ENCODE data around the gene JCAD.

JCAD gene

GRCh38 chr10:30051220-30051619 is 8.2 kb downstream of the JCAD start:
- no peak for TF ChIP-seq CTCF (IDR thresholded peaks at IDR 0.05; ENCODE audit: low read depth, low read length)
- no peak for DNase-seq (ENCODE audit: extremely low read depth, low read depth)

DNA sequence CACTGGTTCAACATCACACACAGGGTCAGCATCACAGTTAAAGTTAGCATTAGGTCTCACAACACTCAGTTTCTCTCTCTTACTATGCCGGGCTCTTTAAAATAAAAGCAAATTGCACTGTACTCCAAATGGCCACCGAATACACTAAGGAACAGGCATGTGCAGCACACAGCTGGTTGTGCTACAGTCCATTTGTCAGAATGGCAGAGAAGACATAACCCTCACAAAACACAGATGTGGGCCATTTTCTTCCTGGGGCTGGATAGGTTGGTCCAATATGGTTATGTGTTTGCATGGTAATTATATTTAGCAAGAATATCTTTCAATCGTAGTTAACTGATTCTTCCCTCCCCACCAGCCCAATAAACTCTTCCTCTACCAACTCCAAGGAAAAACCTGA is 9.0 kb downstream of the JCAD start:
- no peak for DNase-seq (ENCODE audit: extremely low read depth, low read depth)
- no peak for TF ChIP-seq CTCF (IDR thresholded peaks at IDR 0.05; ENCODE audit: low read depth, low read length)

GRCh38 chr10:30048768-30049517 is 10.4 kb downstream of the JCAD start:
- TF ChIP-seq CTCF (IDR thresholded peaks at IDR 0.05; ENCODE audit: low read depth, low read length): no peak
- DNase-seq (ENCODE audit: extremely low read depth, low read depth): no peak

GRCh38 chr10:30047924-30048531 is 11.4 kb downstream of the JCAD start:
- no peak for TF ChIP-seq CTCF (IDR thresholded peaks at IDR 0.05; ENCODE audit: low read depth, low read length)
- DNase-seq (ENCODE audit: extremely low read depth, low read depth): no peak

DNA sequence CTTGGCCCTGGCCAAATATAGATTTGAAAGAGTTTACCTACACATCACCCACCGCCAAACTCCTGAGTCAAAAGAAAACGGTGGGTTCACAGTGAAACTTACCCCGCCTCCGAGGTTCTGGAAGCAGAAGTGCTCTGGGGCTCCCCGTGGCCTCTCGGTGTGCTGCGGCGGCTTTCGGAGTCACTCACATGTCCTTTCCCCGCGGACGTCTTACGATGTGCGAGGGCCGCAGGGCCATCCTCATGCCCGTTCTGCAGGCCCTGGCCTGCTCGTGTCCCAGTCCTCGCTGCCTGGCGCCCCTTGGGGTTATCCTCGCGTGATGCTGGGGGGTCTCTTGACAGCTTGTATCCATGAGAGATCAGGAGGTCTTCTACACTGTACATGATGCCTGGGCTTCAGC is 12.0 kb downstream of the JCAD start:
- TF ChIP-seq CTCF (IDR thresholded peaks at IDR 0.05; ENCODE audit: low read depth, low read length): no peak
- DNase-seq (ENCODE audit: extremely low read depth, low read depth): no peak

- no peak for DNase-seq (ENCODE audit: extremely low read depth, low read depth)
- TF ChIP-seq CTCF (IDR thresholded peaks at IDR 0.05; ENCODE audit: low read depth, low read length): no peak
Observed at GRCh38 chr10:30046476-30046875, 12.9 kb downstream of the JCAD start.

DNA sequence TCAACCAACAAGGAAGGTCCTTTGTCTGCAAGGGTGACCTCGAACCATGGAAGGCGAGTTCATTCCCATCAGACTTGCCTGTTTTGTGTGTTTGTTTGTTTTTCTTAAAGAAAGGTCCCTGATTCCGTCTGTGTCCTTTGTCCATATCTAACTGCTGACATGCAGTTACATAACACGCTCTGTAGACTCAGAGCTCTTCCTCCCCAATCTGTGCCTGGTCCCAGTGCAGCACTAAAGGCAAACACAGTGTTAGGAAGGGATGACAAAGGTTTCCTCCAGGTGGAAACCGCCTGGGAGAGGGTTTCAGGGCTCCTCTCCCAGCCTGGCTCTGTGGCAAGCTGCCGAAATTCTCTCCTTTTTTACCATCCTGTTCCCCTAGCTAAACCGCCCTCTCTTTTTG is 13.4 kb downstream of the JCAD start:
- no peak for DNase-seq (ENCODE audit: extremely low read depth, low read depth)
- no peak for TF ChIP-seq CTCF (IDR thresholded peaks at IDR 0.05; ENCODE audit: low read depth, low read length)

Measured in AG09319 (cell line).